T-helper 17 cell (primary cell): ENCODE data around the gene RALB. TPM values are rescaled to one million over a fixed set of nuclear protein-coding genes. Genes with fewer than 3 reads are reported as not detected.
A peak's percentile ranks its signal among the peaks of the same experiment; 100 is the strongest.
"Not testable (repeated sequence)": the region's sequence is repeated elsewhere in the genome, so short reads cannot be mapped to it uniquely, and the experiment has no call there.

Experiments
- ATAC-seq: fragments of 150-1000 bp; cut with Tn5 transposase; 2 replicates; pipeline ENCODE4 v1.10.0; 2021; ENCODE audit warnings: mild to moderate bottlenecking, moderate library complexity
- DNase-seq, 3 donors: peaks; one replicate each; pipeline versions ENCODE4 v3.0.0 to v3.0.0-alpha.2; 2020 to 2021
- H3K9me3 ChIP-seq: one replicate; pipeline ENCODE4 v1.7.0; 2013; ENCODE audit warnings: low read length, mild to moderate bottlenecking; ENCODE audit not compliant: control insufficient read depth, poor library complexity, severe bottlenecking
- H3K27ac Mint-ChIP-seq: one replicate; pipeline ENCODE4 v1.8.0; 2022; ENCODE audit warnings: mild to moderate bottlenecking, moderate library complexity, mixed read lengths
- H3K27me3 Mint-ChIP-seq: one replicate; pipeline ENCODE4 v1.8.0; 2022; ENCODE audit warnings: mixed read lengths
- H3K36me3 Mint-ChIP-seq: one replicate; pipeline ENCODE4 v1.8.0; 2022; ENCODE audit warnings: low read depth, mixed read lengths
- H3K4me1 Mint-ChIP-seq: one replicate; pipeline ENCODE4 v1.8.0; 2022; ENCODE audit warnings: mild to moderate bottlenecking, mixed read lengths
- H3K4me3 Mint-ChIP-seq: one replicate; pipeline ENCODE4 v1.8.0; 2022; ENCODE audit warnings: mild to moderate bottlenecking, moderate library complexity, mixed read lengths
- total RNA-seq, 4 donors: library from RNA in 2 of 4; stranded (reverse) in 2 of 4; gene quantifications; one replicate each; pipeline ENCODE4 v1.2.3 and lab custom pipeline; 2022 to 2026

The RALB gene
- total RNA-seq, 2 donors from 2014 or later = 17.5 to 20.2 TPM

- Mint-ChIP-seq H3K27me3 (no peaks in the 10 kb centered on the region), H3K27ac (peak overlapping the region; percentile 98), H3K4me1 (peaks cover 28% of the 10 kb centered on the region), H3K4me3 (peak overlapping the region; percentile 90), H3K36me3 (peaks cover 2% of the 10 kb centered on the region)
- ATAC-seq = no peak
- no peaks in the 10 kb centered on the region for H3K9me3 ChIP-seq
- DNase-seq = no peak
Observed at GRCh38 chr2:120230515-120231471, 21.9 kb upstream of the RALB start.

- peak; percentile 37 for ATAC-seq
Observed at GRCh38 chr2:120231564-120231973, 21.1 kb upstream of the RALB start.

GRCh38 chr2:120231974-120232635 lies 20.5 kb upstream of the RALB start:
- H3K27ac Mint-ChIP-seq = peak overlapping the region; percentile 98
- peaks cover 28% of the 10 kb centered on the region for H3K4me1 Mint-ChIP-seq
- no peaks in the 10 kb centered on the region for H3K27me3 Mint-ChIP-seq

More at GRCh38 chr2:120231564-120231973, 21.1 kb upstream of the RALB start:
- no peaks in the 10 kb centered on the region for H3K9me3 ChIP-seq
- peaks cover 2% of the 10 kb centered on the region for H3K36me3 Mint-ChIP-seq
- H3K27ac Mint-ChIP-seq = peak overlapping the region; percentile 98
- peaks cover 28% of the 10 kb centered on the region for H3K4me1 Mint-ChIP-seq
- peak overlapping the region; percentile 90 for H3K4me3 Mint-ChIP-seq
- H3K27me3 Mint-ChIP-seq = no peaks in the 10 kb centered on the region
- DNase-seq = no peak

GRCh38 chr2:120233292-120233691 lies 19.4 kb upstream of the RALB start:
- peak overlapping the region; percentile 98 for H3K27ac Mint-ChIP-seq
- peak overlapping the region; percentile 90 for H3K4me3 Mint-ChIP-seq
- DNase-seq (no peak), ATAC-seq (no peak)
- peaks cover 31% of the 10 kb centered on the region for H3K4me1 Mint-ChIP-seq
- H3K27me3 Mint-ChIP-seq = peaks cover 5% of the 10 kb centered on the region
- H3K9me3 ChIP-seq = no peaks in the 10 kb centered on the region
- peaks cover 2% of the 10 kb centered on the region for H3K36me3 Mint-ChIP-seq

More at GRCh38 chr2:120231974-120232635, 20.5 kb upstream of the RALB start:
- DNase-seq (peak; percentile 20 to 39 (median 27)), ATAC-seq (peak; percentile 91)
- peaks cover 2% of the 10 kb centered on the region for H3K36me3 Mint-ChIP-seq
- H3K9me3 ChIP-seq = no peaks in the 10 kb centered on the region
- peak overlapping the region; percentile 90 for H3K4me3 Mint-ChIP-seq

- not testable (repeated sequence) for H3K9me3 ChIP-seq, H3K36me3 Mint-ChIP-seq, DNase-seq, H3K27ac Mint-ChIP-seq, ATAC-seq, H3K27me3 Mint-ChIP-seq, H3K4me3 Mint-ChIP-seq
- peaks cover 18% of the 10 kb centered on the region for H3K4me1 Mint-ChIP-seq
Observed at GRCh38 chr2:120235158-120235557, 17.5 kb upstream of the RALB start.

- Mint-ChIP-seq H3K4me1 (peaks cover 17% of the 10 kb centered on the region), H3K27ac (no peak overlapping the region), H3K27me3 (peaks cover 7% of the 10 kb centered on the region), H3K4me3 (no peak overlapping the region), H3K36me3 (peaks cover 2% of the 10 kb centered on the region)
- H3K9me3 ChIP-seq = no peaks in the 10 kb centered on the region
- DNase-seq (no peak), ATAC-seq (no peak)
Observed at GRCh38 chr2:120235681-120236080, 17.0 kb upstream of the RALB start.

- peaks cover 11% of the 10 kb centered on the region for H3K4me1 Mint-ChIP-seq
Observed at GRCh38 chr2:120236316-120236715, 16.3 kb upstream of the RALB start.

GRCh38 chr2:120236791-120237190 lies 15.9 kb upstream of the RALB start:
- H3K27ac Mint-ChIP-seq = no peak overlapping the region

More at GRCh38 chr2:120236316-120236715, 16.3 kb upstream of the RALB start:
- H3K9me3 ChIP-seq = no peaks in the 10 kb centered on the region
- Mint-ChIP-seq H3K36me3 (peaks cover 2% of the 10 kb centered on the region), H3K27me3 (peaks cover 7% of the 10 kb centered on the region), H3K4me3 (no peak overlapping the region), H3K27ac (no peak overlapping the region)
- ATAC-seq (no peak), DNase-seq (no peak)

GRCh38 chr2:120237491-120237902 lies 15.2 kb upstream of the RALB start:
- no peak overlapping the region for H3K27ac Mint-ChIP-seq
- ATAC-seq = no peak
- H3K36me3 Mint-ChIP-seq = peaks cover 2% of the 10 kb centered on the region

More at GRCh38 chr2:120236791-120237190, 15.9 kb upstream of the RALB start:
- ATAC-seq = no peak
- Mint-ChIP-seq H3K36me3 (peaks cover 2% of the 10 kb centered on the region), H3K27me3 (peaks cover 7% of the 10 kb centered on the region), H3K4me1 (peaks cover 10% of the 10 kb centered on the region), H3K4me3 (peak overlapping the region; percentile 28)
- H3K9me3 ChIP-seq = no peaks in the 10 kb centered on the region
- DNase-seq = no peak

GRCh38 chr2:120238728-120239487 lies 13.7 kb upstream of the RALB start:
- DNase-seq = no peak
- H3K27ac Mint-ChIP-seq = no peak overlapping the region
- peaks cover 2% of the 10 kb centered on the region for H3K4me1 Mint-ChIP-seq
- no peak for ATAC-seq
- peaks cover 3% of the 10 kb centered on the region for H3K36me3 Mint-ChIP-seq
- peaks cover 7% of the 10 kb centered on the region for H3K27me3 Mint-ChIP-seq
- H3K9me3 ChIP-seq = no peaks in the 10 kb centered on the region
- no peak overlapping the region for H3K4me3 Mint-ChIP-seq

More at GRCh38 chr2:120237491-120237902, 15.2 kb upstream of the RALB start:
- Mint-ChIP-seq H3K4me1 (peaks cover 6% of the 10 kb centered on the region), H3K4me3 (no peak overlapping the region), H3K27me3 (peaks cover 7% of the 10 kb centered on the region)
- no peaks in the 10 kb centered on the region for H3K9me3 ChIP-seq
- DNase-seq = no peak

GRCh38 chr2:120239488-120240287 lies 13.0 kb upstream of the RALB start:
- Mint-ChIP-seq H3K36me3 (peaks cover 3% of the 10 kb centered on the region), H3K27me3 (peaks cover 7% of the 10 kb centered on the region), H3K27ac (no peak overlapping the region), H3K4me3 (no peak overlapping the region), H3K4me1 (peaks cover 2% of the 10 kb centered on the region)
- H3K9me3 ChIP-seq = no peaks in the 10 kb centered on the region
- ATAC-seq (no peak), DNase-seq (no peak)

- peaks cover 7% of the 10 kb centered on the region for H3K27me3 Mint-ChIP-seq
- ATAC-seq = no peak
Observed at GRCh38 chr2:120240901-120241429, 11.7 kb upstream of the RALB start.

More at GRCh38 chr2:120240901-120241429, 11.7 kb upstream of the RALB start:
- H3K27ac Mint-ChIP-seq = no peak overlapping the region
- no peaks in the 10 kb centered on the region for H3K9me3 ChIP-seq
- no peak for DNase-seq
- peaks cover 3% of the 10 kb centered on the region for H3K36me3 Mint-ChIP-seq
- H3K4me1 Mint-ChIP-seq = peaks cover 2% of the 10 kb centered on the region
- no peak overlapping the region for H3K4me3 Mint-ChIP-seq
